C4-2B (cell line): ENCODE data around the gene DHRS2.

Experiments
- H3K27ac ChIP-seq: fragments of 450-650 bp; 2 replicates; pipeline ENCODE4 v1.5.1; 2017
- ZFX ChIP-seq: fragments of 450-650 bp; IDR thresholded peaks from 2 replicates; pipeline ENCODE4 v1.6.1; 2017
- TF ChIP-seq, protein P1 (sequence below): fragments of 450-650 bp; conservative IDR thresholded peaks from 2 replicates; pipeline ENCODE4 v1.5.1; 2017; ENCODE audit warnings: mild to moderate bottlenecking

DHRS2 gene

DNA sequence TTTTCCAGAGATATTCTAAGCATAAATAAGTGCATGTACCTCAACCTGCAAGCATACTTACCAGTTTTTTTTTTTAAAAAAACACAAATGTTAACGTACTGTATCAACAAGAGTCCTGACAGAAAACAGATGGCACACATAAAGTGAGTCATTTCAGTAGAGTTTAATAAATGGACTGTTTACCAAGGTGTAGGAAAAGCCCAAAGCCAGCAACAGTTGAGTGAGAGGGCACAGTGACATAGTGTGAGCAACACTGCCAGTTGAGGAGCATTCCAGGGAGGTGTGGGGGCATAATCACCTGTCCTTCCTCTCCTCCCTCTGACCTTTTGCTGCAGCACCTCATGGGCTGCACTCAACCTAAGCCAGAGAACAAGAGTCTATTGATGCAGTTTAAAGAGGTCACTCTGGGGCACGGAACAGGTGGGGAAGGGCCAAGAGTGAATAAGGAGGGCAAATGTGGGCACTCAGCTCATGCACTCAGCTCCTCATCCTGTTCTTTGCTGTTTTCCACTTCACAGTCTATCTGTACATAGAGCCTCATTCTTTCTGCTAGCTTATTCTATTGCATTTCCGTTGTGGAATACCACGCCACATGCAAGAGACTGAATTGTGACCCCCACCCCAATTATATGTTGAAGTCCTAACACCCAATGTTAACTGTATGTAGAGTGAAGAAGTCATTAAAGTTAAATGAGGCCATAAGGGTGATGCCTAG is 29.3 kb downstream of the DHRS2 start:
- no peak overlapping the region for H3K27ac ChIP-seq
- no peak for TF ChIP-seq ZFX
- TF ChIP-seq, protein P1, sequence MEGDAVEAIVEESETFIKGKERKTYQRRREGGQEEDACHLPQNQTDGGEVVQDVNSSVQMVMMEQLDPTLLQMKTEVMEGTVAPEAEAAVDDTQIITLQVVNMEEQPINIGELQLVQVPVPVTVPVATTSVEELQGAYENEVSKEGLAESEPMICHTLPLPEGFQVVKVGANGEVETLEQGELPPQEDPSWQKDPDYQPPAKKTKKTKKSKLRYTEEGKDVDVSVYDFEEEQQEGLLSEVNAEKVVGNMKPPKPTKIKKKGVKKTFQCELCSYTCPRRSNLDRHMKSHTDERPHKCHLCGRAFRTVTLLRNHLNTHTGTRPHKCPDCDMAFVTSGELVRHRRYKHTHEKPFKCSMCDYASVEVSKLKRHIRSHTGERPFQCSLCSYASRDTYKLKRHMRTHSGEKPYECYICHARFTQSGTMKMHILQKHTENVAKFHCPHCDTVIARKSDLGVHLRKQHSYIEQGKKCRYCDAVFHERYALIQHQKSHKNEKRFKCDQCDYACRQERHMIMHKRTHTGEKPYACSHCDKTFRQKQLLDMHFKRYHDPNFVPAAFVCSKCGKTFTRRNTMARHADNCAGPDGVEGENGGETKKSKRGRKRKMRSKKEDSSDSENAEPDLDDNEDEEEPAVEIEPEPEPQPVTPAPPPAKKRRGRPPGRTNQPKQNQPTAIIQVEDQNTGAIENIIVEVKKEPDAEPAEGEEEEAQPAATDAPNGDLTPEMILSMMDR: no peak

DNA sequence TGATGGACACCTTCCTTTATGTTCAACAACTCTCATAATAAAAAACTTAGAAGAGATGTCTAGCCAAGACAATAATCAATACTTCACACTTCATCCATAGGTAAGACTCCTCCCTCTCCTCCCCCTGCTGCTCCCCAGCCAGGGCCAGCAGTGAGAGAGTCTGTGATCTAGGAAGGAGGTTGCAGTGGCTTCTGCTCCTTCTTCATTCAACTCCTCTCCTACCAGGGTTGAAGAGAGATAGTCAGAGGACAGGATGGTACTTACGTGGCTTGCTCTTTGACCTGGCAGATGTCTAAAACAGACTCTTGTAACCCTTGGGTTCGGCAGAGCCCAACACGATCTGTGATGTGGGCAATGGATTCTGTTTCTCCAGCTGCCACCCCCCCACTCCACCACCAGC is 31.0 kb downstream of the DHRS2 start:
- H3K27ac ChIP-seq: no peak overlapping the region
- TF ChIP-seq ZFX: no peak

DNA sequence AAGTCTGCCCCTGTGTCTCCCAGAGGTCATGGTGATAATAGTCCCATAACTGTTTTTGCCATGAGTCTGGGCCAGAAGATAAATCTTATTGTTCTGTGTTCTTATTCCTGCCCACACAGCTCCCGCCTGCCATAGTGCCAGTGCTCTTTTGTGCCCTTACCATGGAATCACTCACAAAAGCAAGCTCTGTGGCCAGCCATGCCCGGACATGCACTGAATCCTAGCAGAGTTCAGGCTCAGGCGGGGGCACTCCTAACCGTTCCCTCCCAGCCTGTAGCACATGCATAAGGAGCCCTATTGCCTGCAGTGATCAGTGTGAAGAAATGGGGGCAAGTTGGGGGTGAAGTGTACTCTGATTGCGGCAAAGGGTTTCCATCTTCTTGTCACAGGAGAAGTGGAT is 33.3 kb downstream of the DHRS2 start:
- no peak overlapping the region for H3K27ac ChIP-seq
- no peak for TF ChIP-seq ZFX
- TF ChIP-seq, protein P1: no peak

DNA sequence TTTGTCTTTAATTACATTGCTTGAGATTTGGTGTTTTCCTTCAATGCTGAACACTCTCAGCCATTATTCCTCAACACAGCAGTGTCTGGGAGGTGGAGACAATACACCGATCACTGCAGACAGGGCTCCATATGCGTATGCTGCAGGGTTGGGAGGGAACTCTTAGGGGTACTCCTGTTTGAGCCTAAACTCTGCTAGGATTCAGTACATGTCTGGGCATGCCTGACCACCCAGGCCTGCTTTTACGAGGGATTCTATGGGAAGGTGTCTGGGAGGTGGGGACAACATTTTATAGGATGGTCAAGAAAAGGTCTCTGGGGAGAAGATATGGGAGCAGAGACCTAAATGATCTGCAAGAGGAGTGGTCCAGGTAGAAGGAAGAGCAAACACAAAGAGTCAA is 34.3 kb downstream of the DHRS2 start:
- H3K27ac ChIP-seq: no peak overlapping the region
- no peak for TF ChIP-seq ZFX
- TF ChIP-seq, protein P1: no peak

DNA sequence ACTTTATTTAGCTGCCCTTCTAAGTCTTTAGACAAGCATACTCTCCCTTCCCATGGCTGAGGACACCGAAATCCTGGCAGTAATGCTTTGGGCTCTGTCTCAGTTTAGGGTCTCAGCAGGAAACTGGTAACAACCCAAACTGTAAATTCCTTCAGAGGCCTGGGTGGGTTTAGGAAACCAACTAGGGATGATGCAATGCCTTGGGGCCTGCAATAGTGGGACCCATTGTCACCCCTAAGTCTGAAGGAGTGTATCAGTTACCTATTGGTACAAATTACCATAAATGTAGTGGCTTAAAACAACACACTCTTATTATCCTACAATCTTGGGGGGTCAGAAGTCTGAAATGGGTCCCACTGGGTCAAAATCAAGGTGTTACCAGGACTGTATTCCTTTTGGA is 36.0 kb downstream of the DHRS2 start:
- H3K27ac ChIP-seq: no peak overlapping the region
- TF ChIP-seq, protein P1: no peak
- TF ChIP-seq ZFX: no peak

DNA sequence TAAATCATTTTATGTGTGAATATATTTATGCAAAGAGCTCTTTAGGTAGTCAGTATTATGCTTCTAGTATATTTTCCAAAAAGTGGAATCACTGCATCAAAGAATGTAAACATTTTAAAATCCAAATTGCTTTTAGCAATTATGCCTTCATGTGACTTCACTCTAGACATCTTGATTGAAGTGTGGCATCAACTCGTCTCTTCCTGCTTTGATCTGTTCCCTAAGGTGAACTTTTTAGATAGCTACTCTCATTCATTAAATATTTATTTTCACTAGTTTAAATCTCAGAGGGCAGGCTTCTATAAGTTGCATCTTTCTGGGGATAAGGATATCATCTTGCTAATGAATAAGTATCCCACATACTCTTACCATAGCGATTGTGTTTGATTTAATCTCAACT is 39.2 kb downstream of the DHRS2 start:
- no peak for TF ChIP-seq ZFX
- TF ChIP-seq, protein P1: no peak
- no peak overlapping the region for H3K27ac ChIP-seq

DNA sequence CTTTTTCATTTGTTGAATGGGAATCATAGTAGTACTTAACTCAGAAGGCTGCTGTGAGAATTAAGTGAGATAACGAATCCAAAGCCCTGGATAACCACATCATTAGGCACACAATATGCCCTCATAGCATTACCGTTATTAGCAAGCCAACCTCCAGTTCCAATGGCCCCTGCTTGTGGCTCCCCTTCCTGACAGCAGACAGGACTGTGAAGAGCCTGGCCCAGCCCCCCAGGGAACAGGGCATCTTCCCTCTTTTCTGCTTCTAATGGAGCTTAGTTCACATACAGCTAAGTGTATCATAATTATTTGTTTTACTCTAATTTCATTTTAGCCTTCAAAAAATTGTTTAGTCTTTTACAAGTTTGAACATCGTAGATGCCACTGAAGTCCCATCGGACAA is 39.7 kb downstream of the DHRS2 start:
- TF ChIP-seq, protein P1: no peak
- no peak for TF ChIP-seq ZFX
- no peak overlapping the region for H3K27ac ChIP-seq

DNA sequence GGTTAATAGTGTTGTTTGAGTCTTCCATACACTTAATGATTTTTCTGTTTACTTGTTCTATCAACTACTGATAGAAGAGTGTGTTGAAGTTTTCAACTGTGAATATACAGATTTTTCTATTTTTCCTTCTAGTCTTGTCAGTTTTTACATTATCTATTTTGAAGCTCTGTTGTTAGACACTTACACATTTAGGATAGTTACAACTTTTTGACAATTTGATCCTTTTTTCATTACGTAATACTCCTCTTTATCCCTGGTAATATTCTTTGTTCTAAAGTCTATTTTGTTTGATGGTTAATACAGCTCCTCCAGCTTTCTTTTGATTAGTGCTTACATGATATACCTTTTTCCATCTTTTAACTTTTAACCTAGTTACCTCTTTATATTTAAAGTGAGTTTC is 45.2 kb downstream of the DHRS2 start:
- no peak overlapping the region for H3K27ac ChIP-seq
- TF ChIP-seq, protein P1: no peak
- TF ChIP-seq ZFX: no peak
